Activated CD4-positive, alpha-beta T cell treated with anti-CD3 and anti-CD28 coated beads for 36 hours (primary cell): ENCODE measurements around the gene CEP44. TPM values are rescaled to one million over a fixed set of nuclear protein-coding genes. Genes with fewer than 3 reads are reported as not detected.
"Not testable (repeated sequence)": the region's sequence is repeated elsewhere in the genome, so short reads cannot be mapped to it uniquely, and the experiment has no call there.

ENCODE experiments used
- ATAC-seq: fragments of 200-7000 bp; cut with Tn5 transposase; one replicate; pipeline ENCODE4 v1.10.0; 2021; ENCODE audit warnings: mild to moderate bottlenecking, moderate library complexity
- CTCF ChIA-PET: fragments of 350-600 bp; sonication (Branson Sonifier 250); formaldehyde crosslinking; loops from one replicate; lab custom pipeline; 2021; ENCODE audit warnings: antibody characterized with exemption; lab: Charles Lee
- POLR2A ChIA-PET: fragments of 350-600 bp; sonication (Branson Sonifier 250); formaldehyde crosslinking; loops from one replicate; lab custom pipeline; 2021; ENCODE audit warnings: antibody characterized with exemption, inconsistent platforms; lab: Charles Lee
- DNase-seq: peaks from one replicate; pipeline ENCODE4 v3.0.0-alpha.2; 2020
- H3K27ac Mint-ChIP-seq: one replicate; pipeline ENCODE4 v1.8.0; 2021; ENCODE audit warnings: mixed read lengths
- H3K27me3 Mint-ChIP-seq: one replicate; pipeline ENCODE4 v1.8.0; 2021; ENCODE audit warnings: mixed read lengths
- H3K36me3 Mint-ChIP-seq: one replicate; pipeline ENCODE4 v1.8.0; 2021; ENCODE audit warnings: low read depth, mixed read lengths
- H3K4me1 Mint-ChIP-seq: one replicate; pipeline ENCODE4 v1.8.0; 2021; ENCODE audit warnings: mixed read lengths
- H3K4me3 Mint-ChIP-seq: one replicate; pipeline ENCODE4 v1.8.0; 2021; ENCODE audit warnings: mild to moderate bottlenecking, moderate library complexity, mixed read lengths
- H3K9me3 Mint-ChIP-seq: one replicate; pipeline ENCODE4 v1.8.0; 2021; ENCODE audit warnings: low read depth, mixed read lengths
- intact Hi-C, 2 experiments: fragments of 100-400 bp; cut with DNase I in 1 of 2; cut with micrococcal nuclease in 1 of 2; formaldehyde crosslinking; loops; one replicate each; pipeline versions ENCODE4 v1.14.2 to v1.15.1; 2022 to 2024; cut with DNase I, micrococcal nuclease
- total RNA-seq, 2 experiments: library from RNA; stranded (reverse); gene quantifications; one replicate each; pipeline ENCODE4 v1.2.3, GENCODE V29; 2021

CEP44 gene
- total RNA-seq, 2 experiments from 2014 or later: 20.1 to 30.1 TPM

GRCh38 chr4:174259580-174259979, 24.1 kb upstream of the CEP44 start:
- intact Hi-C loops: no loop called here
- no peak overlapping the region for H3K27ac Mint-ChIP-seq
- ChIA-PET POLR2A (no interaction called here), CTCF (no interaction called here)
- ATAC-seq (no peak), DNase-seq (no peak)
- H3K27me3 Mint-ChIP-seq: no peaks in the 10 kb centered on the region
- no peak overlapping the region for H3K4me3 Mint-ChIP-seq
- peaks cover 6% of the 10 kb centered on the region for H3K36me3 Mint-ChIP-seq
- H3K9me3 Mint-ChIP-seq: no peaks in the 10 kb centered on the region
- H3K4me1 Mint-ChIP-seq: peaks cover 5% of the 10 kb centered on the region

GRCh38 chr4:174260099-174260498, 23.6 kb upstream of the CEP44 start:
- intact Hi-C loops: no loop called here
- Mint-ChIP-seq H3K9me3 (no peaks in the 10 kb centered on the region), H3K36me3 (peaks cover 4% of the 10 kb centered on the region), H3K27me3 (no peaks in the 10 kb centered on the region), H3K4me1 (peaks cover 8% of the 10 kb centered on the region), H3K4me3 (no peak overlapping the region), H3K27ac (no peak overlapping the region)
- ATAC-seq (no peak), DNase-seq (no peak)
- ChIA-PET POLR2A (no interaction called here), CTCF (no interaction called here)

- H3K9me3 Mint-ChIP-seq, DNase-seq, intact Hi-C loops, H3K27ac Mint-ChIP-seq, H3K4me3 Mint-ChIP-seq, ATAC-seq, H3K36me3 Mint-ChIP-seq, H3K27me3 Mint-ChIP-seq, CTCF ChIA-PET, POLR2A ChIA-PET, H3K4me1 Mint-ChIP-seq: not testable (repeated sequence)
Observed at GRCh38 chr4:174261432-174261831, 22.3 kb upstream of the CEP44 start.

GRCh38 chr4:174262624-174263444, 20.9 kb upstream of the CEP44 start:
- H3K4me3 Mint-ChIP-seq: no peak overlapping the region
- no peaks in the 10 kb centered on the region for H3K9me3 Mint-ChIP-seq
- no peak overlapping the region for H3K27ac Mint-ChIP-seq
- ATAC-seq (no peak), DNase-seq (no peak)
- H3K4me1 Mint-ChIP-seq: peaks cover 10% of the 10 kb centered on the region
- ChIA-PET POLR2A (no interaction called here), CTCF (interaction anchor here (0.7 to 1.5 kb wide), 3 partner anchors 9 to 41 kb away, joined by 3 read pairs; no protein-coding TSS in a partner anchor)
- intact Hi-C loops: no loop called here
- peaks cover 4% of the 10 kb centered on the region for H3K36me3 Mint-ChIP-seq
- no peaks in the 10 kb centered on the region for H3K27me3 Mint-ChIP-seq

GRCh38 chr4:174263445-174263736, 20.3 kb upstream of the CEP44 start:
- H3K36me3 Mint-ChIP-seq: peaks cover 4% of the 10 kb centered on the region
- ATAC-seq (no peak), DNase-seq (no peak)
- H3K27ac Mint-ChIP-seq: no peak overlapping the region
- peaks cover 10% of the 10 kb centered on the region for H3K4me1 Mint-ChIP-seq
- H3K9me3 Mint-ChIP-seq: no peaks in the 10 kb centered on the region
- H3K4me3 Mint-ChIP-seq: no peak overlapping the region
- intact Hi-C loops: no loop called here
- ChIA-PET POLR2A (no interaction called here), CTCF (interaction anchor here (0.7 to 1.5 kb wide), 2 partner anchors 10 to 12 kb away, joined by 3 read pairs; no protein-coding TSS in a partner anchor)
- no peaks in the 10 kb centered on the region for H3K27me3 Mint-ChIP-seq

DNA sequence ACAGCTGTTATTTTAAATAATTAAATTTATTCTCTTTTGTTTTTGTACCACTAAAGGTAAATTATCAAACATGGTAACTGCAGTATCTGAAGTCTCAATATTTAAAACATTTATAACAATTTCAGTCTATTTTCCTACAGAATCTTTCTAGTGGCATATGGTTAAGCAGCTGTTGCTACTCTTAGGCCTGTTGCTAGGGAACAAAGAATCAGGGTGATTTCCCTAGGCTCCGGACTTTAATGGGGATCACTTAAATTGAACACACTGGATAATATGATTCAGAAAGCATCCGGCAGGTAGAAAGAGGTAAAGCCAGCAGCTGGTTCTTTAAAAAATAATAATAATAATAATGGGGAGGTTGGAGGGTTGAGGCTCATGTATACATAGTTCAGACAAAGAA, 17.8 kb upstream of the CEP44 start:
- intact Hi-C loops: no loop called here
- no peak for DNase-seq

GRCh38 chr4:174266416-174266815, 17.3 kb upstream of the CEP44 start:
- intact Hi-C loops: no loop called here
- POLR2A ChIA-PET: no interaction called here

More for the DNA sequence above, 17.8 kb upstream of the CEP44 start:
- Mint-ChIP-seq H3K9me3 (no peaks in the 10 kb centered on the region), H3K27me3 (no peaks in the 10 kb centered on the region), H3K4me3 (no peak overlapping the region), H3K36me3 (peaks cover 4% of the 10 kb centered on the region), H3K4me1 (peaks cover 10% of the 10 kb centered on the region), H3K27ac (no peak overlapping the region)
- no peak for ATAC-seq
- ChIA-PET POLR2A (no interaction called here), CTCF (interaction anchor here (0.9 to 2.3 kb wide), 4 partner anchors 9 to 14 kb away, joined by 3 to 8 read pairs (median 5); no protein-coding TSS in a partner anchor)

DNA sequence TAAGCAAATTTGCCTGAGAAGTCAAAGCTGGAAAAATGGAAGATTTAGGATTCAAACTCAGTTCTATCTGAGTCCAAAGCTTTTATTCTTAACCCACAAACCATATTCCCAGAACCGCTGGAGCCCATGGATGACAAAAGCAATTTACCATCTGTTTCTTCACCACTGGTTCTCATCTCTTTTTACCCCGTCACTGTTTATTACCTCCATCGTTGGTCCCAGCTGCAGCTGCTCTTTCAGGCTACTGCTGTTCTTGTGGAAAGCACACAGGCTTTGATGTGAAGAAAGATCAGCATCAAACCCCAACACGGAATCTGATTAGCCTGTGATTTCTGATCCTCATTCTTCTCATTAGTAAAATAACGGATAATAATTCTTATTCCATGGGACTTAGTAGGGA, 9.8 kb upstream of the CEP44 start:
- DNase-seq (no peak), ATAC-seq (no peak)
- Mint-ChIP-seq H3K27me3 (no peaks in the 10 kb centered on the region), H3K27ac (no peak overlapping the region), H3K4me3 (no peak overlapping the region), H3K9me3 (no peaks in the 10 kb centered on the region), H3K36me3 (peaks cover 3% of the 10 kb centered on the region), H3K4me1 (peaks cover 32% of the 10 kb centered on the region)
- CTCF ChIA-PET: no interaction called here
- POLR2A ChIA-PET: no interaction called here
- intact Hi-C loops: no loop called here

More at GRCh38 chr4:174266416-174266815, 17.3 kb upstream of the CEP44 start:
- Mint-ChIP-seq H3K9me3 (no peaks in the 10 kb centered on the region), H3K4me3 (no peak overlapping the region), H3K27ac (no peak overlapping the region), H3K4me1 (peaks cover 15% of the 10 kb centered on the region), H3K27me3 (no peaks in the 10 kb centered on the region), H3K36me3 (peaks cover 6% of the 10 kb centered on the region)
- no peak for ATAC-seq
- DNase-seq: no peak
- CTCF ChIA-PET: interaction anchor here (0.9 to 2.3 kb wide), 5 partner anchors 9 to 53 kb away, joined by 3 to 8 read pairs (median 5); no protein-coding TSS in a partner anchor

DNA sequence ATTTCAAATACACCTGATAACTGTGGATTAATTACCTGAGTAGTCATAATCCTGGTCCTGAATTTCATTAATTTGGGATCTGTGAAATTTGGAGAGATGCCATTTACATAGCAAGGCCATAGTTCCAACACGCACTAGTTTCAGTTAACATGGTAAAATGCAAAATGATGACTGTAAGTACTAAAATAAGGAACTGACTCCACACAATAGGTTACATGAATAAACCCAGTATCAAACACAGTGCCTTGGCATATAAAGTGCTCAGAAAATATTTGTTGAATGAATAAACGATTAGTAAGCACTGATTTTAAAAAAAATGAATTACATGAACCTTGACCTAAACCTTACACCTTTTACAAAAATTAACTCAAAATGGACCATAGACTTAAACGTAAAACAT, 9.3 kb upstream of the CEP44 start:
- H3K27ac Mint-ChIP-seq: no peak overlapping the region
- peaks cover 7% of the 10 kb centered on the region for H3K36me3 Mint-ChIP-seq
- DNase-seq: no peak
- peaks cover 37% of the 10 kb centered on the region for H3K4me1 Mint-ChIP-seq
- H3K4me3 Mint-ChIP-seq: no peak overlapping the region
- H3K27me3 Mint-ChIP-seq: no peaks in the 10 kb centered on the region
- ChIA-PET POLR2A (no interaction called here), CTCF (no interaction called here)
- ATAC-seq: no peak
- intact Hi-C loops: no loop called here
- H3K9me3 Mint-ChIP-seq: no peaks in the 10 kb centered on the region

DNA sequence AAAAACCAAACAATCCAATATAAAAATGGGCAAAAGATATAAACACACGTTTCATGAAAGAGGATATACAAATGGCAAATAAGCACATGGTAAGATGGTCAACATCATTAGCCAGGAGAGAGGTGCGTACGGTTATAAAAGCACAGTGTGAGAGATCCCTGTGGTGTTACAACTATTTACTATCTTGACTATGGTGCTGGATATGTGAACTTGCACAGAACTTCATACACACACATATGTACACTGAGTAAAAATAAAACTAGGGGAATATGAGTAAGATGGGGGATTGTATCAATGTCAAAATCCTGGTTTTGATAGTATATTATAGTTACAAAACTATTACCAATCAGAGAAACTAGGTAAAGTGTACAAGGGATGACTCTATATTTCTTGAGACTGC, 8.6 kb upstream of the CEP44 start:
- ATAC-seq (peak; percentile 65), DNase-seq (no peak)
- H3K9me3 Mint-ChIP-seq: no peaks in the 10 kb centered on the region
- POLR2A ChIA-PET: no interaction called here
- H3K27ac Mint-ChIP-seq: no peak overlapping the region
- no peak overlapping the region for H3K4me3 Mint-ChIP-seq
- H3K27me3 Mint-ChIP-seq: no peaks in the 10 kb centered on the region
- CTCF ChIA-PET: no interaction called here
- intact Hi-C loops: no loop called here
- H3K4me1 Mint-ChIP-seq: peaks cover 42% of the 10 kb centered on the region
- peaks cover 10% of the 10 kb centered on the region for H3K36me3 Mint-ChIP-seq

GRCh38 chr4:174277433-174277832, 6.3 kb upstream of the CEP44 start:
- no peaks in the 10 kb centered on the region for H3K27me3 Mint-ChIP-seq
- no peak for DNase-seq
- ChIA-PET CTCF (interaction anchor here (0.9 to 1.4 kb wide), 2 partner anchors 11 to 48 kb away, joined by 3 read pairs; no protein-coding TSS in a partner anchor), POLR2A (no interaction called here)
- intact Hi-C loops: no loop called here
- H3K4me1 Mint-ChIP-seq: peaks cover 55% of the 10 kb centered on the region
- peaks cover 10% of the 10 kb centered on the region for H3K36me3 Mint-ChIP-seq
- H3K9me3 Mint-ChIP-seq: no peaks in the 10 kb centered on the region
- H3K4me3 Mint-ChIP-seq: no peak overlapping the region
- ATAC-seq: no peak
- H3K27ac Mint-ChIP-seq: no peak overlapping the region

- ChIA-PET POLR2A (interaction anchor here (0.6 kb wide), 1 partner anchor 944 kb away, joined by 3 read pairs; the partner anchor contains the start of gene HMGB2), CTCF (interaction anchor here (0.9 to 1.2 kb wide), 2 partner anchors 8 to 13 kb away, joined by 3 to 4 read pairs; no protein-coding TSS in a partner anchor)
- H3K4me1 Mint-ChIP-seq: peaks cover 58% of the 10 kb centered on the region
- no peak overlapping the region for H3K27ac Mint-ChIP-seq
- H3K27me3 Mint-ChIP-seq: no peaks in the 10 kb centered on the region
- H3K4me3 Mint-ChIP-seq: no peak overlapping the region
- no peaks in the 10 kb centered on the region for H3K9me3 Mint-ChIP-seq
- ATAC-seq: no peak
- intact Hi-C loops: no loop called here
- no peak for DNase-seq
- peaks cover 10% of the 10 kb centered on the region for H3K36me3 Mint-ChIP-seq
Observed at GRCh38 chr4:174278467-174278866, 5.2 kb upstream of the CEP44 start.
